Mucosa of descending colon (tissue), 3 donors: ENCODE measurements around the gene CCL1. TPM values are rescaled to one million over a fixed set of nuclear protein-coding genes. Genes with fewer than 3 reads are reported as not detected.

Experiments used
- ATAC-seq: fragments of 200-7000 bp; cut with Tn5 transposase; one replicate; pipeline ENCODE4 v1.9.1; 2020; ENCODE audit warnings: mild to moderate bottlenecking, moderate library complexity
- DNase-seq, 3 donors: peaks; one replicate each; pipeline ENCODE4 v3.0.0-alpha.2; 2020
- H3K36me3 ChIP-seq: fragments of 200-600 bp; one replicate; pipeline ENCODE4 v1.8.0; 2021; ENCODE audit warnings: low read depth, mild to moderate bottlenecking
- H3K4me1 ChIP-seq: fragments of 200-600 bp; one replicate; pipeline ENCODE4 v1.8.0; 2021; ENCODE audit warnings: low read depth, mild to moderate bottlenecking
- H3K4me3 ChIP-seq: fragments of 200-600 bp; one replicate; pipeline ENCODE4 v1.8.0; 2021; ENCODE audit warnings: mild to moderate bottlenecking
- H3K9me3 ChIP-seq: fragments of 200-600 bp; one replicate; pipeline ENCODE4 v1.8.0; 2021; ENCODE audit warnings: mild to moderate bottlenecking
- CTCF ChIP-seq: fragments of 200-600 bp; IDR thresholded peaks from one replicate; pipeline ENCODE4 v1.8.0; 2022; ENCODE audit warnings: antibody characterized with exemption, mild to moderate bottlenecking
- intact Hi-C, 2 donors: fragments of 100-400 bp; cut with DNase I in 1 of 2; cut with micrococcal nuclease in 1 of 2; formaldehyde crosslinking; loops; one replicate each; pipeline versions ENCODE4 v1.11.0 to v1.11.1; 2022; cut with DNase I, micrococcal nuclease
- total RNA-seq, 3 donors: library from RNA; stranded (reverse); fragmentation: NEBNext Ultra II Directional in 2 of 3; extraction: Animal tissue kit (Norgen Biotek cat#: 25700) in 2 of 3; gene quantifications; one replicate each; pipeline versions ENCODE4 v1.2.1 to v1.2.4, GENCODE V29; 2021 to 2023
- donor health status: DM: no; HTN: no; CAD: no; lungs with moderate emphysema.
- donor health status: DM: no; HTN: no; CAD: no.
- donor health status: DM: no; HTN: yes; CAD: no.

The CCL1 gene
- total RNA-seq, 3 donors from 2014 or later: not detected

DNA sequence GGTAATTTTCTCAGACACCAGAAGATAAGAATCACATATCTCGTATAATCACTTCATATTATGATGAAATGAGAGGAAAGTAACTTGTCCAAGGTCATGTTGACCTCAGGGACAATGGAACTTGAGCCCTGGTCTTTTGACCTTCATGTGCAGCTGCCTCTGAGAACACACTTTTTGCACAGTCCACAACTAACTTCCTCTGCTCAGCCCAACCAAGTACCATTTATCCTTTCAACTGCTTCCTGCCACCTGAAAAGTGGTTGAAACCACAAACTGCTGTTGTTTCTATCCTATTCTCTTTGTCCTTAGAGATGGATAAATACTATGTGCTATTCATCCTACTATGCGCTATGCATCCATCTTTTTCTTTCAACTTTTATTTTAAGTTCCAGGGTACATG lies 2.3 kb upstream of the CCL1 start:
- Histone ChIP-seq H3K4me1 (no peaks in the 10 kb centered on the region), H3K9me3 (no peaks in the 10 kb centered on the region), H3K36me3 (no peaks in the 10 kb centered on the region), H3K4me3 (no peak overlapping the region)
- DNase-seq (no peak), ATAC-seq (no peak)
- no peak for TF ChIP-seq CTCF
- intact Hi-C loops: no loop called here

DNA sequence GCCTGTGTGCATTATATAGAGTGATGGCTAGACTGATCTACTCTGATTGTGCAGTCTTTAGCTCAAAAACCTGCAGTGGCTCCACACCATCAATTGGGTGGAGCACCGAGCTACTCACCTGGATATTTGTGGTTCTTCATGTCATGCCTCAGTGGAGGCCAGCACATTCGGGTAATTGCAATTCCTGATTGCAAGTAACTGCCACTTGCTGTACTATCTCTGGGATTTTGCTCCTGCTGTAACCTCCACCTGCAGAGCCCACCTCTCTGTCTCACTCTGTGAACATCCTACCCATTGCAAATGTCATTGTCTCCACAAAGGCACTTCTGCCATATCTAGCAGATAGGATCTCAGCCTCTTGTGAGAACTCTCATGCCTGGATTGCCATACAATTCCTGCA lies 1.7 kb upstream of the CCL1 start:
- no peaks in the 10 kb centered on the region for H3K4me1 ChIP-seq
- H3K36me3 ChIP-seq: no peaks in the 10 kb centered on the region
- TF ChIP-seq CTCF: no peak
- DNase-seq (no peak), ATAC-seq (no peak)
- intact Hi-C loops: loop anchor here in 1 of 2 donors (5.0 kb wide), 1 partner anchor 167 kb away; no protein-coding TSS in a partner anchor
- H3K9me3 ChIP-seq: no peaks in the 10 kb centered on the region
- no peak overlapping the region for H3K4me3 ChIP-seq

- intact Hi-C loops: loop anchor here (2.0 to 5.0 kb wide), 2 partner anchors 163 to 164 kb away; no protein-coding TSS in a partner anchor
- ATAC-seq: peak; percentile 97
- H3K4me3 ChIP-seq: no peak overlapping the region
- H3K4me1 ChIP-seq: no peaks in the 10 kb centered on the region
- no peaks in the 10 kb centered on the region for H3K36me3 ChIP-seq
- no peaks in the 10 kb centered on the region for H3K9me3 ChIP-seq
- peak; percentile 87 for TF ChIP-seq CTCF
- peak; percentile 86 to 96 (median 91) for DNase-seq
These were observed 1.5 kb downstream of the CCL1 start for GRCh38 chr17:34361478-34362061.

DNA sequence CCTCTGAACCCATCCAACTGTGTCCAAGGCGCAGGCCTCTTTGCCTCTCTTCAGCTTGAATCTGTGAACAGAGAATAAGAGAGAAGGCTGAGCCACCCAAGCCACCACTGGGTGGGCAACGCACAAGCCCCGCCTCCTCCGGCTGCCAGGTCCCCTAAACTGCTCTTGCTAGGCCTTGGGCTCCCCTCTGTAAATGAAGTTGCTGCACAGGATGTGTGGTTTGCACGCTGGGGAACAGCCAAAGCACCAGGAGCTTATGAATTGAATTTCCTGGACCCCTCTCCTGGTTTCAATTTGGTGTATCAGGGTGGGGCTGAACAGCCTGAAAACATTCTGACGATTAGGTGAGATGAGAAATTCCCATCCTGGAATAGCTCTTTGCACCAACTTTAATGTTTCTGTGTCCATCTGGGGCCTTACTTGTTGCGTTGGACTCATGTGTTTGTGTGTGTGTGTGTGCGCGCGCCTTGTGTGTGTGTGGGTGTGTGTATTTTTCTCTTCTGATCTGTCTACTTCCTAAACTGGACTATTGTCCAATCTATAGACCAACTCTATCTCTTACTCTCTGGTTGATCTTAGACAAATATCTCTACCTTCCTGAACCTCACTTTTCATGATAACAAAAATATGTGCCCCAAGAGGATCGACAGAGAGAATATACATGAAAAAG lies 2.3 kb downstream of the CCL1 start:
- Histone ChIP-seq H3K9me3 (no peaks in the 10 kb centered on the region), H3K4me1 (no peaks in the 10 kb centered on the region), H3K36me3 (no peaks in the 10 kb centered on the region), H3K4me3 (no peak overlapping the region)
- ATAC-seq: no peak
- DNase-seq: no peak
- no peak for TF ChIP-seq CTCF
- intact Hi-C loops: loop anchor here (2.0 to 5.0 kb wide), 2 partner anchors 162 to 163 kb away; no protein-coding TSS in a partner anchor

DNA sequence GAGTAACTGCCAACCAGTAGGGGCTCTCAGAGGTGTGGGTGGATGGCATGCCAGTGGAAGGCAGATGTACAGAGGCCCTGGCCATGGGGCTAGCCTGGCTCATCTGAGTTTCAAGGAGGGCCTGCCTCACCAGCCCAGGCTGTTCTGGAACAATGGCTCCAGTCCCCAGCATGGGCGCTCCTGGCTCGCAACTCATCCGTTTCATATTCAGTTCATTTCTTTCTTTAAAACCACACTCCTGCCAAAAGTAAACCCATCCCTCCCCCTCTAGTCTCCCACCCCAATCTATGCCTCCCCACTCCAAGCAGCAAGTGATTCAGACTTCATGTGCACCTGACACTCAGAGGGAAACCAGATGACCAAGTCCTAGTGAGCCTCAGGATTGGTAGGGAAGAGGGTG lies 4.4 kb downstream of the CCL1 start:
- TF ChIP-seq CTCF: no peak
- H3K4me1 ChIP-seq: no peaks in the 10 kb centered on the region
- H3K9me3 ChIP-seq: no peaks in the 10 kb centered on the region
- no peak for ATAC-seq
- no peak overlapping the region for H3K4me3 ChIP-seq
- no peak for DNase-seq
- no peaks in the 10 kb centered on the region for H3K36me3 ChIP-seq
- intact Hi-C loops: no loop called here
